Activated CD8-positive, alpha-beta memory T cell treated with anti-CD3 and anti-CD28 coated beads, Interleukin-2, amount 10 ng/mL, durations not matched to agents 7 days and 5 days (primary cell): ENCODE measurements around the gene GDPD5. TPM values are rescaled to one million over a fixed set of nuclear protein-coding genes. Genes with fewer than 3 reads are reported as not detected.

Source experiments
- ATAC-seq: fragments of 150-1000 bp; cut with Tn5 transposase; one replicate; pipeline ENCODE4 v1.10.0; 2021; ENCODE audit warnings: moderate library complexity
- CTCF ChIA-PET: fragments of 350-600 bp; sonication (Branson Sonifier 250); formaldehyde crosslinking; loops from one replicate; lab custom pipeline; 2021; ENCODE audit warnings: antibody characterized with exemption; lab: Charles Lee
- DNase-seq: peaks from one replicate; pipeline ENCODE4 v3.0.0-alpha.2; 2020
- H3K27ac Mint-ChIP-seq: one replicate; pipeline ENCODE4 v1.8.0; 2021; ENCODE audit warnings: mild to moderate bottlenecking, mixed read lengths
- H3K27me3 Mint-ChIP-seq: one replicate; pipeline ENCODE4 v1.8.0; 2021; ENCODE audit warnings: mixed read lengths
- H3K36me3 Mint-ChIP-seq: one replicate; pipeline ENCODE4 v1.8.0; 2021; ENCODE audit warnings: mild to moderate bottlenecking, mixed read lengths
- H3K4me1 Mint-ChIP-seq: one replicate; pipeline ENCODE4 v1.8.0; 2021; ENCODE audit warnings: mixed read lengths
- H3K4me3 Mint-ChIP-seq: one replicate; pipeline ENCODE4 v1.8.0; 2021; ENCODE audit warnings: mild to moderate bottlenecking, moderate library complexity, mixed read lengths
- H3K9me3 Mint-ChIP-seq: one replicate; pipeline ENCODE4 v1.8.0; 2022; ENCODE audit warnings: low read depth, mixed read lengths
- total RNA-seq, 2 experiments: library from RNA; stranded (reverse); gene quantifications; one replicate each; pipeline ENCODE4 v1.2.3, GENCODE V29; 2021

The GDPD5 gene
- 10 to 100 TPM; 11.3 to 33.9 TPM for total RNA-seq

- CTCF ChIA-PET = interaction anchor here (0.6 to 4.4 kb wide), 21 partner anchors 8 to 149 kb away, joined by 3 to 35 read pairs (median 4); partner anchors contain the start of genes KLHL35 and RPS3
- H3K27me3 Mint-ChIP-seq = peaks cover 38% of the 10 kb centered on the region
- peak within 1 kb of the TSS; percentile 73 for H3K4me3 Mint-ChIP-seq
- peaks cover 30% of the 10 kb centered on the region for H3K4me1 Mint-ChIP-seq
- H3K36me3 Mint-ChIP-seq = no peaks in the 10 kb centered on the region
- H3K27ac Mint-ChIP-seq = peak within 1 kb of the TSS; percentile 8
- ATAC-seq (peak; percentile 91), DNase-seq (peak; percentile 88)
- H3K9me3 Mint-ChIP-seq = no peaks in the 10 kb centered on the region
Observed at GRCh38 chr11:75525433-75526191, at the start of gene GDPD5. GDPD5 (minus strand) TSS chr11:75525941; CDS start chr11:75477735, 48,206 bp downstream.

GRCh38 chr11:75574698-75575602, 49.2 kb upstream of the GDPD5 start:
- H3K27ac Mint-ChIP-seq = no peak overlapping the region
- DNase-seq (no peak), ATAC-seq (no peak)
- H3K4me1 Mint-ChIP-seq = peaks cover 9% of the 10 kb centered on the region
- peaks cover 7% of the 10 kb centered on the region for H3K27me3 Mint-ChIP-seq
- no peak overlapping the region for H3K4me3 Mint-ChIP-seq
- CTCF ChIA-PET = interaction anchor here (0.9 to 5.4 kb wide), 7 partner anchors 9 to 38 kb away, joined by 3 to 40 read pairs (median 4); no protein-coding TSS in a partner anchor
- no peaks in the 10 kb centered on the region for H3K36me3 Mint-ChIP-seq
- no peaks in the 10 kb centered on the region for H3K9me3 Mint-ChIP-seq

GRCh38 chr11:75572744-75573143, 47.0 kb upstream of the GDPD5 start:
- Mint-ChIP-seq H3K9me3 (no peaks in the 10 kb centered on the region), H3K4me1 (peaks cover 3% of the 10 kb centered on the region), H3K27me3 (no peaks in the 10 kb centered on the region), H3K27ac (no peak overlapping the region), H3K4me3 (no peak overlapping the region), H3K36me3 (no peaks in the 10 kb centered on the region)
- CTCF ChIA-PET = no interaction called here
- DNase-seq (no peak), ATAC-seq (no peak)

- no peaks in the 10 kb centered on the region for H3K36me3 Mint-ChIP-seq
- no peak for DNase-seq
- H3K4me1 Mint-ChIP-seq = peaks cover 3% of the 10 kb centered on the region
- no peak overlapping the region for H3K4me3 Mint-ChIP-seq
- CTCF ChIA-PET = interaction anchor here (1.3 kb wide), 1 partner anchor 11 kb away, joined by 3 read pairs; no protein-coding TSS in a partner anchor
- no peaks in the 10 kb centered on the region for H3K9me3 Mint-ChIP-seq
- ATAC-seq = no peak
- peak overlapping the region; percentile 29 for H3K27ac Mint-ChIP-seq
- H3K27me3 Mint-ChIP-seq = no peaks in the 10 kb centered on the region
Observed at GRCh38 chr11:75571625-75572024, 45.9 kb upstream of the GDPD5 start.

GRCh38 chr11:75570559-75571139, 44.9 kb upstream of the GDPD5 start:
- no peaks in the 10 kb centered on the region for H3K36me3 Mint-ChIP-seq
- no peak for DNase-seq
- CTCF ChIA-PET = interaction anchor here (1.2 to 1.4 kb wide), 3 partner anchors 10 to 127 kb away, joined by 3 to 4 read pairs (median 3); no protein-coding TSS in a partner anchor
- no peaks in the 10 kb centered on the region for H3K27me3 Mint-ChIP-seq
- no peaks in the 10 kb centered on the region for H3K9me3 Mint-ChIP-seq
- no peak overlapping the region for H3K4me3 Mint-ChIP-seq
- no peak overlapping the region for H3K27ac Mint-ChIP-seq
- peaks cover 8% of the 10 kb centered on the region for H3K4me1 Mint-ChIP-seq
- no peak for ATAC-seq

GRCh38 chr11:75568616-75569219, 43.0 kb upstream of the GDPD5 start:
- ATAC-seq (no peak), DNase-seq (no peak)
- no peak overlapping the region for H3K27ac Mint-ChIP-seq
- CTCF ChIA-PET = interaction anchor here (1.0 to 4.1 kb wide), 3 partner anchors 8 to 349 kb away, joined by 3 to 40 read pairs (median 3); no protein-coding TSS in a partner anchor
- H3K36me3 Mint-ChIP-seq = no peaks in the 10 kb centered on the region
- H3K4me3 Mint-ChIP-seq = no peak overlapping the region
- peaks cover 12% of the 10 kb centered on the region for H3K4me1 Mint-ChIP-seq
- no peaks in the 10 kb centered on the region for H3K27me3 Mint-ChIP-seq
- no peaks in the 10 kb centered on the region for H3K9me3 Mint-ChIP-seq

GRCh38 chr11:75567971-75568370, 42.2 kb upstream of the GDPD5 start:
- CTCF ChIA-PET = interaction anchor here (1.0 to 4.1 kb wide), 3 partner anchors 8 to 350 kb away, joined by 3 to 40 read pairs (median 3); no protein-coding TSS in a partner anchor
- no peak overlapping the region for H3K27ac Mint-ChIP-seq
- H3K9me3 Mint-ChIP-seq = no peaks in the 10 kb centered on the region
- H3K36me3 Mint-ChIP-seq = no peaks in the 10 kb centered on the region
- H3K4me3 Mint-ChIP-seq = no peak overlapping the region
- no peak for DNase-seq
- H3K4me1 Mint-ChIP-seq = peaks cover 18% of the 10 kb centered on the region
- no peak for ATAC-seq
- no peaks in the 10 kb centered on the region for H3K27me3 Mint-ChIP-seq

- Mint-ChIP-seq H3K9me3 (no peaks in the 10 kb centered on the region), H3K36me3 (no peaks in the 10 kb centered on the region)
Observed at GRCh38 chr11:75566763-75567279, 41.1 kb upstream of the GDPD5 start.

GRCh38 chr11:75565916-75566762, 40.4 kb upstream of the GDPD5 start:
- no peaks in the 10 kb centered on the region for H3K9me3 Mint-ChIP-seq
- CTCF ChIA-PET = interaction anchor here (0.8 to 4.1 kb wide), 8 partner anchors 10 to 158 kb away, joined by 3 to 40 read pairs (median 4); no protein-coding TSS in a partner anchor
- DNase-seq (peak; percentile 66), ATAC-seq (peak; percentile 10)
- no peak overlapping the region for H3K4me3 Mint-ChIP-seq
- peak overlapping the region; percentile 9 for H3K27ac Mint-ChIP-seq
- no peaks in the 10 kb centered on the region for H3K27me3 Mint-ChIP-seq
- peaks cover 34% of the 10 kb centered on the region for H3K4me1 Mint-ChIP-seq
- H3K36me3 Mint-ChIP-seq = no peaks in the 10 kb centered on the region

More at GRCh38 chr11:75566763-75567279, 41.1 kb upstream of the GDPD5 start:
- Mint-ChIP-seq H3K27ac (no peak overlapping the region), H3K4me1 (peaks cover 28% of the 10 kb centered on the region), H3K4me3 (no peak overlapping the region), H3K27me3 (no peaks in the 10 kb centered on the region)
- CTCF ChIA-PET = interaction anchor here (1.2 to 4.1 kb wide), 5 partner anchors 10 to 158 kb away, joined by 3 to 40 read pairs (median 4); no protein-coding TSS in a partner anchor
- ATAC-seq (no peak), DNase-seq (no peak)

GRCh38 chr11:75565221-75565814, 39.6 kb upstream of the GDPD5 start:
- no peaks in the 10 kb centered on the region for H3K36me3 Mint-ChIP-seq
- DNase-seq (no peak), ATAC-seq (no peak)
- no peaks in the 10 kb centered on the region for H3K27me3 Mint-ChIP-seq
- H3K9me3 Mint-ChIP-seq = no peaks in the 10 kb centered on the region
- CTCF ChIA-PET = interaction anchor here (0.8 to 4.1 kb wide), 5 partner anchors 11 to 34 kb away, joined by 3 to 40 read pairs (median 4); no protein-coding TSS in a partner anchor
- peak overlapping the region; percentile 19 for H3K27ac Mint-ChIP-seq
- H3K4me1 Mint-ChIP-seq = peaks cover 39% of the 10 kb centered on the region
- H3K4me3 Mint-ChIP-seq = no peak overlapping the region

GRCh38 chr11:75563978-75564552, 38.3 kb upstream of the GDPD5 start:
- peaks cover 39% of the 10 kb centered on the region for H3K4me1 Mint-ChIP-seq
- H3K27me3 Mint-ChIP-seq = no peaks in the 10 kb centered on the region
- ATAC-seq (no peak), DNase-seq (no peak)
- H3K9me3 Mint-ChIP-seq = no peaks in the 10 kb centered on the region
- peak overlapping the region; percentile 82 for H3K4me3 Mint-ChIP-seq
- no peaks in the 10 kb centered on the region for H3K36me3 Mint-ChIP-seq
- H3K27ac Mint-ChIP-seq = peak overlapping the region; percentile 87
- CTCF ChIA-PET = interaction anchor here (0.8 to 1.4 kb wide), 2 partner anchors 14 to 28 kb away, joined by 3 to 6 read pairs; no protein-coding TSS in a partner anchor
